NCI-H526 (cell line): ENCODE measurements around the gene NPHP4.

Experiments
- DNase-seq, 2 experiments: peaks; one replicate each; lab custom pipeline; 2025; lab: John Stamatoyannopoulos, UW

Gene NPHP4

DNA sequence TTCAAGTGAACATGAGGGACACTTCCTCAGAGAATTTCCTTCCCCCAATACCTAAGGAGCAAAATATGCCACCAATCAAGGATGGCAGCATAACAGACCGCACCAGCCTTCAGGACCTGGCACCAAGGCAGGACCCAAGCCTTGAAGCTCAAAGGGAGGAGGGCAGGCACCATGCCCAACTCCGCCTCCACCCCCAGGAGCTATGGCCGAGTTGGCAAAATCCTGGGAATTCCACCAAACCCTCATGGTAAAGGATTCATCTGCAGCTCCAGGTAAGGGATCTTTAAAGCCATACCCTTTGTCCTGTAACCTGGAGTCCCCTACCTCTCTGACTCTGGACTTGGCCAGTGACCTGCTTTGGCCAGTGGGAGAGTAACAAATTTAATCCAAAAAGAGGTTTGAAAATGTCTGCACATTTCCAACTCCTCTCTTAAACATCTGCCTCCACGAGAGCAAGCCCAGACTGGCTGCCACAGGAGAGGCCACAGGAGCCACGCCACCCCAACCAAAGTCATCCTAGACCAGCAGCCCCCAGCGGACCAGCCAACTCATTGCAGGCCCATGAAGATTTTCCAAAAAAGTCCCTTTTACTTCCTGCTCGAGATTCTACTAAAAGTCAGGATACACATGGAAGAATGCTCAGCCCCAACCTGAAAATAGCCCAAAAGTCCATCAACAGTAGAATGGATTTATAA, 41.9 kb downstream of the NPHP4 start:
- DNase-seq, result no peak

DNA sequence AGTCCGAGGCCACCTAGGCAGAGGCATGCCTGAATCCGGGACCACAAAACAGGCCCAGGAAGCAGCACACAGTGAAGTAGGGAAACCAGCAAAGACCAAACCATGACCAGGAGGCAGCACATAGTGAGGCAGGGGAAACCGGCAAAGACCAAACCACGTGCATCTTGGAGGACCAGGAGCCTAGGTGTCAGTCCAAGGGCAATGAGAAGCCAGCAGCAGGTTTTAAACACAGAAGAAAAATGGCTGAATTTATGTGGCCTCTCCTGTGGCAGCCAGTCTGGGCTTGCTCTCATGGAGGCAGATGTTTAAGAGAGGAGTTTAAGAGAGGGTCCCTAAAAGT, 42.5 kb downstream of the NPHP4 start:
- DNase-seq, result no peak

DNA sequence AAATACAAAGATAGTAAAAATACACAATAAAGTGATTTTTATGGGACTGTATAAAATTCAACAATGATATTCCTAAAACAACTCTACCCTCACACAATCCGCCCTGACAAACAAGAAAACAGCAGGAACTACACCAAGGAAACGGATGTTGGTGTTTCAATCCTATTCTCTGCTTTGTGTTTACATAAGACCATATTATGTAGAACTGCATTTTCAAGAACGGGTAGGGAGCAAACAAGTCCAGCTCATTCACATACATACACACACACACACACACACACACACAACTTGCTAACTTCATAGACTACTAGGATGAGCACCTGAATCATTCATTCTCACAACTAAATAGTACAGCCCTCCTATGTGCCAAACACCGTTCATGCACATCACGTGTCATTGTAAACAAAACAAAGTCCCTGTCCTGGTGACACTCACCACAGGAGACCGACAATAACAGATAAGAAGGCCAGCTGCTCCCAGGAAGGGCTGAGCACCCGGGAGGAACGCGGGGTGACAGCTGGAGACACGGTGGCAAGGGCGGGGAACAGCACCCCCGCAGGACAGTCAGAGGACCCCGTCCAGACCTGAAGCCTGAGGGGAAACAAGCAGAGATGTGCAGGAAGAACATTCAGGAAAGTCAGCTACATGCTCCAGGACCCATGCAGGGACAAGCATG, 43.0 kb downstream of the NPHP4 start:
- no peak for DNase-seq

DNA sequence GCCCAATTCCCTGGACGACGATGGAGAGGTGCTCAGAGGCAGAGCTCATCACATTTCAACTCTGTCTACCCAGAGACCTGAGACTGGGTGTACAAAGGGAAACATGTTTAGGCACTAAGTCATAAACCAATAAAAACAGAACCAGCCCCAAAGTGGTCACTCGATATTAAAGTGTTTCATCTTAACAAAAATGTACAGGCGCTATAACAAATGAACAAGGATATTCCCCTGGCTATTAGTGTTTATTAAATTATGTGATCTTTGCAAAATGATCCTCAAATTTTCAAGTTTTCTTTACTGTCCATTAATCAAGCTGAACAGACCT, 43.6 kb downstream of the NPHP4 start:
- DNase-seq, result no peak

DNA sequence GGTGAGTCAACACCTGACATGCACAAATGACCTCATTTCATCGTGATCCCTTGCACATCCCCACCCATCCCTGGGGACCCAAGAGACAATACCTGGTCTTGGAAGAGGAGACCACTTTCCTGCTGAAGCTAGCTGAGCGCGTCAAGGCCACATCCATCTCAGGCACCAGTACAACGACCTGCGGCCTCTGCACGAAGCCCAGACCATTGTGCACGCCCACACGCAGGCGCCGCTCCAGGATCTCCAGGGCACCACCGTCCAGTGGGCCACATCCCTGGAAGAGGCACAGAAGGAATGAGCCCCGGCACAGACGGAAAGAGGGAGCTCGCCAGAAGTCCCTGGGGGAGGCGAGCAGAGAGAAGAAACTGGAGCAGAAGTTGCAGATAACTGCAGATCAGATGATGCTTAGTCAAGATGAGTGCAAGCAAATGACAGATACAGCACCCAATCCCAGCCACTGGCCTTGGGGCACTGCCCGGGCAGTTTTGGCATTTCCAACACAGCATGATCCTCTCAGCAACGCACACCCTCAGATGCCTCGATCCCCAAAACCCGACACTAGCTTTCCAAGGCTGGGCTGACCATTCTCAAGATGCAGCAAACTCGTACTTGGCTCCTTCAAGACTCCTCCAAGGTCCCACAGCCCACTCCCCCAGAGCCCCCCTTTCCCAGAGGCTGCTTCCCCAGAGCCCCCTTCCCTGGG, 44.1 kb downstream of the NPHP4 start:
- DNase-seq, result no peak

DNA sequence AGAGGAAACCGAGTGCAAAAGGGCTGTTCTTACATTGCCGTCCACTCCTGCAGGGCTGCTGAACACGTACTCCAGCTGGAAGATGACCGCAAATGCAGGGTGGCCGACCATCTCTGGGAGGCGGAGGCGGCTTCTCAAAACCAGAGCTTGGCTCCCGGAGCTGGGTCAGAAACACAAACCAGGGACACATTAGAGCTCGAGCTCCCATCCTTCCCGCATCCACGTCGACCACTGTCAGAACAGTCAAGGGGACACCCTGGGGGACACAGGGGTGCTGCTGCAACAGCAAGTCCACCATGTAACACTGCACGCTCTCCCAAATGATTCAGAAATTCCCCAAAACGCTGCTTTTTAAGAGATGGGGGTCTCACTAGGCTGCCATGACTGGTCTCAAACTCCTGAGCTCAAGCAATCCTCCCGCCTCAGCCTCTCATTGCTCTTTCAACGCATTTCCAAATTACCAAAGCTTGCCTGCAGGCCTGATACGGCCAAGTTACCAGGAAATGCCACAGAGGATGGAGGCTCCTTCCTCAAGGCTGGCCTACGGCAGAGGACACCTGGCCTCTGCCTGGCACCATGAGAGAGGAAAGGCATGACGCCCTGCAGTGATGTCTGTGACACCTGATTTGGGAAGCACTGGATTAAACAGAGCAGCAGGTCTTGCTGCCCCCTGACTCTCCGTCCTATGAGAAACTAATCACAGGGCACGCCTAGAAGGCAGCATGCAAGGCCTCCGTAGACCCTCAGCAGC, 45.0 kb downstream of the NPHP4 start:
- no peak for DNase-seq

DNA sequence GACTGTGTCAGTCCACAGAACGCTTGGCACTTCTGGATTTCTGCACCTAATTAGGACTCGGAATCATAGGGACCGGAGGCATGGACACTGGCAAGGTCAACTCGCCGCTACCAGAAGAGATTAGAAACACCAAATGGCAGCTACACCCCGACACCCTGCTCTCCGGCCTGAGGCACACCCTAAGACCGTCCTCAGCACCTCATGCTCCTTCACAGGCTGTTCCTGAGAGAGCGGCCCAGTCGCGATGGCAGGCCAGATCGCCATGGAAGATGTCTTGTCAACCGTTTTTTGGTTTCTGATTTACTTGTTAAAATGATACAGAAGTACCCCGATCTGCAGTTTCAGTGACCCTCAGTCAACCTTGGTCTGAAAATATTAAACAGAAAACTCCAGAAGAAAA, 46.8 kb downstream of the NPHP4 start:
- DNase-seq, result no peak

DNA sequence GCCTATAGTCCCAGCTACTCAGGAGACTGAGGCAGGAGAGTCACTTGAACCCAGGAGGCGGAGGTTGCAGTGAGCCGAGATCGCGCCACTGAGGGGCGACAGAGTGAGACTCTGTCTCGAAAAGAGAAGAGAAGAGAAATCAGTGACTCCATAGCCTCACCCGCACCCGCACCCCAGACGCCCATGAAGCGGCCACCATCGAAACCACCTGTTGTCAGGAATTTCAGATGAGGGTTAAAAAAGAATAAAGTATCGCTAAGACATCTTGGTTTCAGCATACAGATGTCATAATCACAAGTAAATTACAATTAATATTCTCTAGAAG, 47.4 kb downstream of the NPHP4 start:
- no peak for DNase-seq

DNA sequence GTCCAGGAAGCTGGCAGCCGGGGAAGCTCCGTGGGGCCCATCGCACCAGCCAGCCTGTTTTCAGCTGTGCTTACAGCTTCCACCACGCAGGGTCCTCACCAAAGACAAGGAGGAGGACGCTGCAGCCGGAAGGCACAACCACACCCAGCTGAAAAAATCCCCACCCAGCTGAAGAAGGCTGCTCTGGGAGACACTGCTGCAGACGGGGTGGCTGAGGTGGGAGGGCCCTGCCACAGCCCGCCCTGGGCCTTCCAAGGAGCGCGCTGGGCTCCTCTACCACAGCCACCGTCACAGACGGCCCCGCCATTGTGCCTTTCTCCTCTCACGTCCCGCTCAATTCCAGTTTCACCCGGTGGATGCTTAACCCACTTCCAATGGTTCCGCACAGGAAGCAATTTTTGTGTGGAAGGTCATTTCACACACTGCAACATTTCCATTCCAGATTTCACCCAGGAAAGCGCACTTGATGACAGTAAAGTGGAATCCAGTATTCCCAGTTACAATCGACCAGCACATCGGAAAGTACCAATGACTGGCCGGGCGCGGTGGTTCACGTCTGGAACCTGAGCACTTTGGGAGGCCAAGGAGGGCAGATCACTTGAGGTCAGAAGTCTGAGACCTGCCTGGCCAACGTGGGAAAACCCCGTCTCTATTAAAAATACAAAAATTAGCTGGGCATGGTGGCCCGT, 47.9 kb downstream of the NPHP4 start:
- DNase-seq, result no peak

DNA sequence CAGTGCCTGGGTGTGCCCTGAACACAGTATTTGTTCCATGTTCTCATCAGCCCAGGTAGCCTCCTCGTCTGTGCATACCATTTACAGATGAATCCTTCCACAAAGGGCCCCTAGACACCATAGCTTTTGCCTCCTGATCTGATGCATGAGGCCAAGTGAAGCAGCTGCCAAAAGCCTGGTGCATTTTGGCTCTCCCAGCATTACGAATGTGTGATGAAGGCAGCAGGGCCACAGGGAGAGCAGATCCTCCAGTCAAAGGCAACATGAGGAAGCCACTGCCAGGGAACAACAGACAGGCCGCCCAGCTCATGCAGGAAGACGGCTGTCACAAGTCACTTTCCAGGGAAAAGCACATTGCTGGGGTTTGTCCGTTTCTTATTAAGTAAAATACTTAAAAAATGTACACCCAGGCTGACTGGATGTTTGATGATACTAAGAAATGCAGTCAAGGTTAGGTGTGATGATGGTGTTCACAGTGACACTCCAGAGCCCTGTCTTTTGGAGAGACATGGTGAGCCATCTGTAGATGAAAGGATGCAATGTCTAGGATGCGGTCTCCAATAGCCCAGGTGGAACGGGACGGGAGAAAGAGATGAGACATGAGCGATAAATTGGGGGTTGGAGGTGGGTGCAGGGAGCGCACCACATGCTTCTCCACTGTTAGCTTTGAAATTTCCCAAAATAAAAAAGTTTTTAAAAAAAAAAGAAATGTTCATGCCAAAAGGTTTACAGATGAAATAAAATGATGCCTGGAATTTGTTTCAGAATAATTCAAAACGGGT, 48.7 kb downstream of the NPHP4 start:
- DNase-seq, result no peak

DNA sequence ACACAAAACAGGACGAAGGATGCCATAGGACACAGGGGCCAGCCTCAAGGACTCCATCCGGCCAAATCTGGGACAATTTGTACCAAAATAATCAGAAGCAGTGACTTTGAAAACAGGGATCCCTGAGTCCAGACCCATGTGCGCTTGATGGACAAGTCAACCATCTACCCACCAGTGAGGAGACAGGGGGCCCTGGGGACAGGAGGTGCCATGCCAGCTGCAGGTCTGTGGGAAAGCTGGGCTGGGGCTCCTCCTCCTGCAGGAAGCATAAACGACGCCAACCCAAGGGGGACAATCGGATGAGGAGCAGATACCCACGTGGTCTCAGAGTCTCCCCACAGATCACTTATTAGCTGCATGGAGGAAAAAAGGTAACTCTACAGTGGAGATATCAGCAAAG, 50.6 kb downstream of the NPHP4 start:
- DNase-seq, result no peak

DNA sequence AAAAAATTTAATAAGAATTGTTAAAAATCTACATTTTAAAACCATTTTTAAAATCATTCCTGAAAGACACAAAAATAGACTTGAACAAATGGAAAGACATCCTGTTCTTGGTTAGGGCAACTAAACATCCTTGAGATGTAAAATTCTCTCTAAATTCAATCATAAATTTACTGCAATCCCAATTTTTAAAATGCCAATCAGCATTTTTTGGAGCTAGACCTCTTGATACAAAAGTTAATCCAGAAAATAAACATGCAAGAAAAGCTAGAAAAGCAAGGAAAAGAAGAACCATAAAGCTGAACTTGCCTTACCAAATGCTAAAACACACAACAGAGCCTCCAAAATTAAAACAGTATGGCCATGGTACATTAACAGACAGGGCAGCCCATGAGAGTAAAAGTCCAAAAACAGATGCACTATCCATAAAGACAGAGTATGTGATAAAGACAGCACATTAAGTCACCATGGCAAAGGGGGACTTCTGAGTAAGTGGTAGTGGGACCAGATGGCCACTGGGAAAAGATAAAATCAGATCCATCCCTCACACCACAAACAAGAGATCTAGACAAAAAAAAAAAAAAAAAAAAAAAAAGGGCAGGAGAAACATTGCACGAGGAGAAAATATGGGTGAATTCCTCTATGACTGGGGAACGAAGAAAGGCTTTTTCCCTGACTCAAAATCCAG, 51.4 kb downstream of the NPHP4 start:
- no peak for DNase-seq

DNA sequence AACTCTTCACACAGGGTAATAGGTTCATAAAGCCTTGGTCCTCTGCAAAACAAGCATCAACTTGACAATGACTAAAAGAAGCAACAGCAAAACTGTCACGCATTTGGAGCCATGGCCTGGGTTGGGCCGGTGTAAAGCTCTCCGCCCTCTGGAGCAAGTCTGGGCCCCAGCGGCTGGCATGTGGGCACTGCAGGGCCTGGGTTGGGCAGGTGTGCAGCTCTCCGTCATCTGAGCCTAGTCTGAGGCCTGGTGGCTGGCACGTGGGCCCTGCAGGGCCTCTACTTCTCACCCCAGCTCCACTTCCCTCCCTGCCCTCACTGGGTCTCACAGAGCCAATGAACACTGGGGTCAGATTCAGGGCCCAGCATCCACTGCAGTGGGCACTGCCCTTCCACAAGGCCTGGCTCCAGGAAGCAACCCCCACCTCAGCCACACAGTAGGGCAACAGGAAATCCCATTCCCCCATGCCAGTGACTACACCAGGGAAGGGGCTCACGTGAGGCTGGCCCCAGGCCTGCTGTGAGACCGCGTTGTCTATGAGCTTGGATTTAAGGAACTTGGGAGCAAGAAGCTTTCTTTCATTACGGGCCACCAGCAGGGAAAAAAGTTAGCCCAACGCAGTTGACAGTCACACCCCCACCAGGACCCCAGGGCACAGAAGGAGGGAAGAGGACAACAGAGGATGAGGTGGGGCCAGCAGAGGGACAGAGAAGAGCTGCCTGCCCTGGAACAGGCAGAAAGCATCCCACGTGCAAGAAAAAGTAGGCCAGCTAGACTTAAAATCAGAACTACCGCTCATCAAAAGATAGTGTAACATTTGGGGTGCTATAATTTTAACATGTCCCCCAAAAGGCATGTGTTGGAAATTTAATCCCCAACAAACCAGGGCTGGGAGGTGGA, 52.7 kb downstream of the NPHP4 start:
- no peak for DNase-seq

DNA sequence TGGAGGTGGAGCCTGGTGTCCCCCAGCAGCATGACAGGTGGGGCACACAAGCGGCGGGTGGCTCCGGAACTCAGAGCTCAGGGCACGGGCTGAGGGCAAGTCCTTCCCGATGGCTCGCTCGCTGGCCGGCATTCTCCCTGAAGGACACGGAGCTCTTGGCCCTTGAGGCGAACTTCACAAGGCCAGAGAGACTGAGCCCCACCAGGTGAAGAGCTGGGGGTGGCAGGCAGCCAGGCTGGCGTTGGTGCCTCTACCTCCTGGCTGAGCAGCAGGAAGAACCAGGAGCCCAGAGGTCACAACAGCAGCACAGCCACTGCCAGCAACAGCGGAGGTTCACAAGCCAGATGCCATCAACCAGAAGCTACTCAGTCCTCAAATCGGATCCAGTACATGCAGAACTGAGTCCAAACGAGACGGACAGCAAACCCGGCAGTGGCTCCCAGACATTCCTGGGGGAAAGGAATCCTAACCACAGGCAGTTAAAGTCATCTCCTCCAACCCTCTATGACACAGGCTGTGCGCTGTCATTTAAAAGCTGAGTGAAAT, 54.1 kb downstream of the NPHP4 start:
- DNase-seq, result no peak

DNA sequence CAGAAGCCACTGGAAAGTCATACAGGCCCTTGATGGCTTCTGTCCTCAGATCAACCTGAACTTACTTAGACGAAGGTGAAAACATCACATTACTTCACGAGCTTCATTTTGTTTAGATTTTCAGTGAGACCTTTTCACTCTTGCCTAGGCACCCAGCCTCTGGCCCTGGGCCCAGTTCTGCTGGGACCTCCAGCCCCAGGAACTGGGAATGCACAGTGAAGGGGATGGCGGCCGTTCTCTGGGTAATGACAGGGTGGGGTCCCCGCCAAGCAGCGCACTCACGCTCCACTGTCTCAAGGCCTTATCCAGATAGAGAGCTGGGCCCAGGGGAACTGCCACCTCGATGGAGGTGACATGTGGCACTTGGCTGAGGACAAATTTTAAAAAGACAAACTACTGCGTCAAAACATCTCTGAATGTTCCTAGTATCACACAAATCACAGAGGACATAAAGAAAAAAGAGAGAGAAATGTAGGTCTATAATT, 54.8 kb downstream of the NPHP4 start:
- DNase-seq, result no peak

DNA sequence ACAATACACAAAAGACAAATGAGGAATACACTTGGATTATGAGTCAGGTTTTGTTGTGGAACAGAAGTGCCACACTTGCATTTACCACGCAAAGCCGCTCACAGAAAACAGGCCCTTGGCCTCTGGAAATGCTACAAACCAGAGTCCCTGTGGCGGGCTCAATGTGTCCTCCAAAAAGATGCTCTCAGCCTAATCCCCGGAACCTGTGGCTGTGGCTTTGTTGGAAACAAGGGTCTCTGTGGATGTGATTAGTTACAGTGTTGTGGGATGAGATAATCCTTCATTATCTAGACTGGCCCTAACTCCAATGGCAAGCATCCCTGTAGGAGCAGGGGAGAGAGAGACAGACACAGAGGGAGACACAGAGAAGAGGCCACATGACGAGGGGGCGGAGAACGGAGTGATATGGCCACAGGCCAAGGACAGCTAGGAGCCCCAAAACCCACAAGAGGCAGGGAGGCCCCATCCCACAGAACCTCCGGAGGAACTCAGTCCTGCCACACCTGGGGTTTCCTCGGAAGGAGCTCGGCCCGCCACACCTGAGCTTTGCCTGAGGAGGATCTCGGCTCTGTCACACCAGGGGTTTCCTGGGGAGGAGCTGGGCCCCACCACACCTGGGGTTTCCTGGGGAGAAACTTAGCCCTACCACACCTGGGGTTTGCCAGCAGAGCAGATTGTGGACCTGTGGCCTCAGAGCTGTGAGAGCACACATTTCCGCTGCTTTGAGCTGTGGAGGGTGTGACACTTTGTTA, 55.4 kb downstream of the NPHP4 start:
- no peak for DNase-seq

DNA sequence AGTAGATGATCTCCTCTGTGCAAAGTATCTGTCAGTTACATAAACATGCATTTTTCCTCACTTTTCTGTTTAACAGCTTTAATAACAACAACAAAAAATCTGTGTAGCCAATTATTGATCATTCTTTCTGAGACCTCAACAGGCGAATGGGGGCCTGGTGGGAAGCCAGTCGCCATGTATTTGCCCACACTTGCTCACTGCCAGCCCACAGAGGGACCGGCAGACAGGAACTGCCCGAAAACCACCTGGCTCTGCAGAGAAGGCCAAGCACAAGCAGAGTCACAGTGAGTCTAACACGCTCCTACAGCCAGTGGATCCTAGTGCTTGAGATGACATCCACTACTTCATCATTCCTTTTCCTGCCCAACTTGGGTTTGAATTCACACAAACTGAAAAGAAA, 56.1 kb downstream of the NPHP4 start:
- DNase-seq, result no peak

DNA sequence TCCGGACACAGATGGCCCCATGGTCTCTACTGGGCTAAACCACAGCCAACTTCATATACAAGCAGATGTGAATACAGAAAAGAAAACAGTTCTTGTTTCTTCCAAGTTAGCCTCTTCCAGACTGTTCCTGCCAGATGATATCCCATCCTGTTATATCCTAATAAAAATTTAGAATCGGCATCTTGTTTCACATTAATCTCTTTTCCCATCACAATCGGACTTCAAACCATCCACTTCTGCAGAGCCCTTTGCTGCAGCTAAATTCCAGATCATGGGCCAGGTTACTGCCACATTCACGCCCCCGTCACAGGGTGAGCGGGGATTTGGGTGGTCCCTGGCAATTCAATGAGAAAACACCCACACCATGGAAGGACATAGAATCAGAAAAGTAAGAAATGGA, 57.2 kb downstream of the NPHP4 start:
- DNase-seq, result no peak
